ENCODE data around the gene DECR2. TPM values are rescaled to one million over a fixed set of nuclear protein-coding genes. Genes with fewer than 3 reads are reported as not detected.

The DECR2 gene
- total and polyA plus RNA-seq, 9 of the 15 experiments (the other 6 are each of a cell fraction or from before 2014, with no cell fraction given), result 1.0 to 31.9 (median 10.3) TPM

- TF ChIP-seq CHD4 (IDR thresholded peaks at IDR 0.05; ENCODE audit: insufficient read depth, insufficient replicate concordance, low read depth, low read length, poor library complexity, severe bottlenecking), result peak; percentile 52
- TF ChIP-seq ZNF134 (CRISPR knock-in tag; conservative IDR thresholded peaks at IDR 0.05), result no peak
- TF ChIP-seq SPI1 (IDR thresholded peaks at IDR 0.05; ENCODE audit: borderline replicate concordance, low read depth, low read length), result no peak
- TF ChIP-seq ATF6 (CRISPR knock-in tag; IDR thresholded peaks at IDR 0.05), result no peak
- TF ChIP-seq JUN (IDR thresholded peaks at IDR 0.05; ENCODE audit: borderline replicate concordance, low read depth, low read length), result no peak; the same call in 1 of the 2 replicates
- peak; percentile 62; the same call in 1 of the 2 replicates for TF ChIP-seq JUN (CRISPR knock-in tag; IDR thresholded peaks at IDR 0.05; ENCODE audit: borderline replicate concordance)
- 0 out of 4 replicates have a peak, but pooled peaks of 1 of the 2 experiments have one; percentile 30 for TF ChIP-seq KDM4B (IDR thresholded peaks at IDR 0.05; ENCODE audit: borderline replicate concordance in 2 of 2, low read depth in 1 of 2)
- no peak for TF ChIP-seq ZNF609 (CRISPR knock-in tag; IDR thresholded peaks at IDR 0.05; ENCODE audit: borderline replicate concordance)
- no peak for TF ChIP-seq ETV1 (tag; conservative IDR thresholded peaks at IDR 0.05; ENCODE audit: low read depth)
- TF ChIP-seq ID3 (CRISPR knock-in tag; IDR thresholded peaks at IDR 0.05), result no peak
- TF ChIP-seq ID3 (tag; IDR thresholded peaks at IDR 0.05), result peak; percentile 42; the same call in 1 of the 2 replicates
- no peak for TF ChIP-seq SAFB2 (IDR thresholded peaks at IDR 0.05; ENCODE audit: borderline replicate concordance, low read depth, low read length, severe bottlenecking)
- peak; percentile 34; the same call in 1 of the 2 replicates for TF ChIP-seq JUND (IDR thresholded peaks at IDR 0.05; ENCODE audit: borderline replicate concordance, low read depth, low read length)
- no peak for TF ChIP-seq JUND (tag; IDR thresholded peaks at IDR 0.05; ENCODE audit: borderline replicate concordance, low read depth, low read length)
- TF ChIP-seq NEUROD1 (IDR thresholded peaks at IDR 0.05; ENCODE audit: borderline replicate concordance, low read depth, low read length, partially characterized antibody), result no peak
- peak; percentile 64 for TF ChIP-seq TFAP4 (CRISPR knock-in tag; IDR thresholded peaks at IDR 0.05; ENCODE audit: borderline replicate concordance)
- TF ChIP-seq ZNF668 (CRISPR knock-in tag; IDR thresholded peaks at IDR 0.05), result no peak
Observed at GRCh38 chr16:391885-392335, 9.8 kb upstream of the DECR2 start (continued).

Data from K562 (cell line).